NT2/D1 (cell line): ENCODE measurements around the gene SPTLC2.

Source experiments
- SUZ12 ChIP-seq: IDR thresholded peaks from 2 replicates; pipeline ENCODE4 v1.6.1; 2011; ENCODE audit not compliant: insufficient read length, insufficient read depth; ENCODE audit errors: extremely low read depth
- YY1 ChIP-seq: IDR thresholded peaks from 2 replicates; pipeline ENCODE4 v1.6.1; 2011; ENCODE audit not compliant: insufficient read length, insufficient read depth
- ZNF274 ChIP-seq: IDR thresholded peaks from 2 replicates; pipeline ENCODE4 v1.6.1; 2011; ENCODE audit warnings: mild to moderate bottlenecking, low read depth, low read length

- TF ChIP-seq SUZ12 (no peak), YY1 (no peak), ZNF274 (no peak)
Observed at GRCh38 chr14:77589099-77589498, 27.3 kb downstream of the SPTLC2 start.
